ENCODE data around the gene ARL6IP4.

The ARL6IP4 gene

GRCh38 chr12:123021688-123022604 lies 41.5 kb downstream of the ARL6IP4 start:
- POLR2A ChIA-PET: interaction anchor here (1.1 kb wide), 1 partner anchor 43 kb away, joined by 3 read pairs; no protein-coding TSS in a partner anchor
- DNase-seq (ENCODE audit: extremely low spot score): no peak
- TF ChIP-seq ELF4 (IDR thresholded peaks at IDR 0.05): no peak
- TF ChIP-seq FOXM1 (IDR thresholded peaks at IDR 0.05; ENCODE audit: borderline replicate concordance): no peak
- TF ChIP-seq BHLHE40 (IDR thresholded peaks at IDR 0.05; ENCODE audit: borderline replicate concordance): no peak
- TF ChIP-seq ARNT (IDR thresholded peaks at IDR 0.05): no peak
- TF ChIP-seq LEF1 (IDR thresholded peaks at IDR 0.05; ENCODE audit: borderline replicate concordance): no peak
- no peak for TF ChIP-seq HDGF (IDR thresholded peaks at IDR 0.05; ENCODE audit: borderline replicate concordance)
- CTCF ChIA-PET: no interaction called here

- TF ChIP-seq FOXK2 (IDR thresholded peaks at IDR 0.05): no peak
- no peak for TF ChIP-seq L3MBTL2 (conservative IDR thresholded peaks at IDR 0.05)
- TF ChIP-seq FOXA1 (IDR thresholded peaks at IDR 0.05): no peak
- no peak for TF ChIP-seq SUZ12 (IDR thresholded peaks at IDR 0.05)
- TF ChIP-seq LEF1 (IDR thresholded peaks at IDR 0.05; ENCODE audit: borderline replicate concordance): no peak
- no peak for TF ChIP-seq ELF4 (IDR thresholded peaks at IDR 0.05)
- no peak for TF ChIP-seq HDGF (IDR thresholded peaks at IDR 0.05; ENCODE audit: borderline replicate concordance)
- no peak for TF ChIP-seq ZNF384 (IDR thresholded peaks at IDR 0.05)
- no peak for TF ChIP-seq NFRKB (IDR thresholded peaks at IDR 0.05)
- TF ChIP-seq TARDBP (IDR thresholded peaks at IDR 0.05): no peak
- TF ChIP-seq FOXM1 (IDR thresholded peaks at IDR 0.05; ENCODE audit: borderline replicate concordance): no peak
- TF ChIP-seq BHLHE40 (IDR thresholded peaks at IDR 0.05; ENCODE audit: borderline replicate concordance): no peak
- POLR2A ChIA-PET: interaction anchor here (1.1 kb wide), 1 partner anchor 44 kb away, joined by 3 read pairs; no protein-coding TSS in a partner anchor
- CTCF ChIA-PET: no interaction called here
- DNase-seq (ENCODE audit: extremely low spot score): no peak
Observed at GRCh38 chr12:123022846-123023245, 42.4 kb downstream of the ARL6IP4 start.

GRCh38 chr12:123024819-123025391 lies 44.4 kb downstream of the ARL6IP4 start:
- ChIA-PET CTCF (no interaction called here), POLR2A (no interaction called here)
- TF ChIP-seq LEF1 (IDR thresholded peaks at IDR 0.05; ENCODE audit: borderline replicate concordance): no peak
- no peak for TF ChIP-seq CTBP1 (IDR thresholded peaks at IDR 0.05; ENCODE audit: borderline replicate concordance)
- no peak for TF ChIP-seq BHLHE40 (IDR thresholded peaks at IDR 0.05; ENCODE audit: borderline replicate concordance)
- no peak for TF ChIP-seq FOXK2 (IDR thresholded peaks at IDR 0.05)
- no peak for TF ChIP-seq L3MBTL2 (conservative IDR thresholded peaks at IDR 0.05)
- TF ChIP-seq SP1 (IDR thresholded peaks at IDR 0.05): no peak
- TF ChIP-seq NFRKB (IDR thresholded peaks at IDR 0.05): no peak
- no peak for TF ChIP-seq ELF4 (IDR thresholded peaks at IDR 0.05)
- no peak for TF ChIP-seq SUZ12 (IDR thresholded peaks at IDR 0.05)
- no peak for DNase-seq (ENCODE audit: extremely low spot score)

GRCh38 chr12:123026094-123026853 lies 45.8 kb downstream of the ARL6IP4 start:
- no peak for DNase-seq (ENCODE audit: extremely low spot score)
- TF ChIP-seq CTBP1 (IDR thresholded peaks at IDR 0.05; ENCODE audit: borderline replicate concordance) (no peak), HDGF (IDR thresholded peaks at IDR 0.05; ENCODE audit: borderline replicate concordance) (no peak), ELF4 (IDR thresholded peaks at IDR 0.05) (no peak), FOXA1 (IDR thresholded peaks at IDR 0.05) (no peak), TARDBP (IDR thresholded peaks at IDR 0.05) (no peak), FOXK2 (IDR thresholded peaks at IDR 0.05) (no peak), ARNT (IDR thresholded peaks at IDR 0.05) (no peak), PKNOX1 (IDR thresholded peaks at IDR 0.05) (no peak), LEF1 (IDR thresholded peaks at IDR 0.05; ENCODE audit: borderline replicate concordance) (no peak), SP1 (IDR thresholded peaks at IDR 0.05) (no peak), L3MBTL2 (conservative IDR thresholded peaks at IDR 0.05) (no peak), BHLHE40 (IDR thresholded peaks at IDR 0.05; ENCODE audit: borderline replicate concordance) (no peak), ZNF384 (IDR thresholded peaks at IDR 0.05) (no peak), SUZ12 (IDR thresholded peaks at IDR 0.05) (no peak), NFRKB (IDR thresholded peaks at IDR 0.05) (no peak), FOXM1 (IDR thresholded peaks at IDR 0.05; ENCODE audit: borderline replicate concordance) (no peak)
- CTCF ChIA-PET: no interaction called here
- POLR2A ChIA-PET: interaction anchor here (0.9 kb wide), 1 partner anchor 9 kb away, joined by 3 read pairs; no protein-coding TSS in a partner anchor

GRCh38 chr12:123027726-123028445 lies 47.4 kb downstream of the ARL6IP4 start:
- no peak for DNase-seq (ENCODE audit: extremely low spot score)
- POLR2A ChIA-PET: no interaction called here
- CTCF ChIA-PET: no interaction called here
- TF ChIP-seq LEF1 (IDR thresholded peaks at IDR 0.05; ENCODE audit: borderline replicate concordance): no peak
- TF ChIP-seq SUZ12 (IDR thresholded peaks at IDR 0.05): no peak
- no peak for TF ChIP-seq ARNT (IDR thresholded peaks at IDR 0.05)
- no peak for TF ChIP-seq BHLHE40 (IDR thresholded peaks at IDR 0.05; ENCODE audit: borderline replicate concordance)
- no peak for TF ChIP-seq FOXA1 (IDR thresholded peaks at IDR 0.05)
- no peak for TF ChIP-seq FOXM1 (IDR thresholded peaks at IDR 0.05; ENCODE audit: borderline replicate concordance)
- TF ChIP-seq HDGF (IDR thresholded peaks at IDR 0.05; ENCODE audit: borderline replicate concordance): no peak
- TF ChIP-seq TARDBP (IDR thresholded peaks at IDR 0.05): no peak
- no peak for TF ChIP-seq FOXK2 (IDR thresholded peaks at IDR 0.05)
- no peak for TF ChIP-seq SP1 (IDR thresholded peaks at IDR 0.05)
- no peak for TF ChIP-seq ZNF384 (IDR thresholded peaks at IDR 0.05)
- TF ChIP-seq PKNOX1 (IDR thresholded peaks at IDR 0.05): no peak
- TF ChIP-seq L3MBTL2 (conservative IDR thresholded peaks at IDR 0.05): no peak
- TF ChIP-seq ELF4 (IDR thresholded peaks at IDR 0.05): no peak
- no peak for TF ChIP-seq CTBP1 (IDR thresholded peaks at IDR 0.05; ENCODE audit: borderline replicate concordance)
